IPS-20b (cell line): ENCODE results near the gene NAALADL1.
"Not testable (repeated sequence)": the region's sequence is repeated elsewhere in the genome, so short reads cannot be mapped to it uniquely, and the experiment has no call there.

Experiments
- H3K27ac ChIP-seq: one replicate; pipeline ENCODE4 v1.5.1; 2013; ENCODE audit warnings: low read length
- H3K27me3 ChIP-seq: 2 replicates; pipeline ENCODE4 v1.6.1; 2013; ENCODE audit warnings: mild to moderate bottlenecking, low read length, inconsistent platforms; ENCODE audit not compliant: insufficient read depth
- H3K36me3 ChIP-seq: 2 replicates; pipeline ENCODE4 v1.6.1; 2013; ENCODE audit warnings: low read depth, mild to moderate bottlenecking, inconsistent platforms, low read length, moderate library complexity; ENCODE audit not compliant: insufficient read depth
- H3K4me1 ChIP-seq: 2 replicates; pipeline ENCODE4 v1.6.1; 2013; ENCODE audit warnings: mild to moderate bottlenecking, control low read depth, inconsistent platforms, low read length, moderate library complexity; ENCODE audit not compliant: insufficient read depth
- H3K4me3 ChIP-seq: 2 replicates; pipeline ENCODE4 v1.5.1; 2013; ENCODE audit warnings: mild to moderate bottlenecking, low read length, inconsistent platforms
- H3K9ac ChIP-seq: 2 replicates; pipeline ENCODE4 v1.6.1; 2013; ENCODE audit warnings: low read depth, mild to moderate bottlenecking, inconsistent platforms, low read length, moderate library complexity
- H3K9me3 ChIP-seq: 2 replicates; pipeline ENCODE4 v1.6.1; 2013; ENCODE audit warnings: mild to moderate bottlenecking, low read depth, low read length, inconsistent platforms; ENCODE audit not compliant: insufficient read depth

NAALADL1 gene

GRCh38 chr11:65043881-65044501, 14.4 kb downstream of the NAALADL1 start:
- no peaks in the 10 kb centered on the region for H3K4me1 ChIP-seq
- peaks cover 4% of the 10 kb centered on the region; the same call in 1 of the 2 replicates for H3K27me3 ChIP-seq
- H3K9ac ChIP-seq: no peak overlapping the region
- no peak overlapping the region for H3K27ac ChIP-seq
- H3K4me3 ChIP-seq: no peak overlapping the region
- H3K9me3 ChIP-seq: no peaks in the 10 kb centered on the region
- peaks cover 22% of the 10 kb centered on the region for H3K36me3 ChIP-seq

- Histone ChIP-seq H3K4me3 (peak overlapping the region; percentile 91; the same call in 1 of the 2 replicates), H3K36me3 (peaks cover 27% of the 10 kb centered on the region), H3K27me3 (no peaks in the 10 kb centered on the region; the same call in 1 of the 2 replicates), H3K4me1 (no peaks in the 10 kb centered on the region), H3K27ac (no peak overlapping the region), H3K9me3 (no peaks in the 10 kb centered on the region), H3K9ac (no peak overlapping the region)
Observed at GRCh38 chr11:65042891-65043290, 15.5 kb downstream of the NAALADL1 start.

GRCh38 chr11:65040847-65041622, 17.3 kb downstream of the NAALADL1 start, which contains the start of gene SAC3D1:
SAC3D1 (plus strand) TSS chr11:65041210; CDS start chr11:65041293, 83 bp downstream.
- no peaks in the 10 kb centered on the region for H3K9me3 ChIP-seq
- H3K36me3 ChIP-seq: peaks cover 29% of the 10 kb centered on the region
- H3K9ac ChIP-seq: peak within 1 kb of the TSS; percentile 74; the same call in 1 of the 2 replicates
- no peaks in the 10 kb centered on the region for H3K27me3 ChIP-seq
- H3K27ac ChIP-seq: peak within 1 kb of the TSS; percentile 56
- H3K4me3 ChIP-seq: peak within 1 kb of the TSS; percentile 91
- no peaks in the 10 kb centered on the region for H3K4me1 ChIP-seq

- H3K9me3 ChIP-seq: no peaks in the 10 kb centered on the region
- H3K27me3 ChIP-seq: no peaks in the 10 kb centered on the region
- H3K4me1 ChIP-seq: no peaks in the 10 kb centered on the region
- no peak overlapping the region for H3K27ac ChIP-seq
- H3K4me3 ChIP-seq: peak overlapping the region; percentile 91
- peaks cover 29% of the 10 kb centered on the region for H3K36me3 ChIP-seq
- H3K9ac ChIP-seq: peak overlapping the region; percentile 74; the same call in 1 of the 2 replicates
Observed at GRCh38 chr11:65040520-65040846, 17.9 kb downstream of the NAALADL1 start.

GRCh38 chr11:65036931-65037330, 21.4 kb downstream of the NAALADL1 start:
- Histone ChIP-seq H3K4me3 (no peak overlapping the region), H3K9me3 (no peaks in the 10 kb centered on the region), H3K9ac (no peak overlapping the region), H3K36me3 (peaks cover 7% of the 10 kb centered on the region), H3K4me1 (no peaks in the 10 kb centered on the region), H3K27me3 (no peaks in the 10 kb centered on the region), H3K27ac (no peak overlapping the region)

GRCh38 chr11:65035579-65035978, 22.8 kb downstream of the NAALADL1 start:
- Histone ChIP-seq H3K9me3 (no peaks in the 10 kb centered on the region), H3K27me3 (no peaks in the 10 kb centered on the region), H3K4me1 (no peaks in the 10 kb centered on the region), H3K27ac (no peak overlapping the region), H3K36me3 (peaks cover 7% of the 10 kb centered on the region), H3K9ac (no peak overlapping the region), H3K4me3 (no peak overlapping the region)

- Histone ChIP-seq H3K27ac (no peak overlapping the region), H3K9ac (no peak overlapping the region), H3K4me1 (no peaks in the 10 kb centered on the region), H3K4me3 (no peak overlapping the region), H3K9me3 (no peaks in the 10 kb centered on the region), H3K36me3 (peaks cover 7% of the 10 kb centered on the region), H3K27me3 (no peaks in the 10 kb centered on the region)
Observed at GRCh38 chr11:65034423-65034822, 23.9 kb downstream of the NAALADL1 start.

- H3K27me3 ChIP-seq: no peaks in the 10 kb centered on the region
- no peak overlapping the region for H3K9ac ChIP-seq
- H3K36me3 ChIP-seq: no peaks in the 10 kb centered on the region; the same call in 1 of the 2 replicates
- H3K9me3 ChIP-seq: no peaks in the 10 kb centered on the region
- no peak overlapping the region for H3K4me3 ChIP-seq
- H3K4me1 ChIP-seq: peaks cover 5% of the 10 kb centered on the region; the same call in 1 of the 2 replicates
- H3K27ac ChIP-seq: no peak overlapping the region
Observed at GRCh38 chr11:65032216-65032615, 26.1 kb downstream of the NAALADL1 start.

GRCh38 chr11:65027213-65028067, 30.9 kb downstream of the NAALADL1 start, which contains the start of gene SNX15:
SNX15 (plus strand) TSS chr11:65027439; CDS start chr11:65027538, 99 bp downstream.
- Histone ChIP-seq H3K4me3 (peak within 1 kb of the TSS; percentile 66), H3K9ac (peak within 1 kb of the TSS; percentile 51; the same call in 1 of the 2 replicates), H3K9me3 (no peaks in the 10 kb centered on the region), H3K27ac (peak within 1 kb of the TSS; percentile 51), H3K36me3 (no peaks in the 10 kb centered on the region), H3K4me1 (peaks cover 5% of the 10 kb centered on the region; the same call in 1 of the 2 replicates), H3K27me3 (no peaks in the 10 kb centered on the region)

- Histone ChIP-seq H3K4me1 (peaks cover 5% of the 10 kb centered on the region; the same call in 1 of the 2 replicates), H3K9me3 (no peaks in the 10 kb centered on the region), H3K36me3 (peaks cover 5% of the 10 kb centered on the region; the same call in 1 of the 2 replicates), H3K27ac (no peak overlapping the region), H3K27me3 (no peaks in the 10 kb centered on the region), H3K9ac (no peak overlapping the region), H3K4me3 (peak overlapping the region; percentile 66)
Observed at GRCh38 chr11:65026810-65027209, 31.5 kb downstream of the NAALADL1 start.

- not testable (repeated sequence) for H3K27ac ChIP-seq, H3K9me3 ChIP-seq, H3K4me1 ChIP-seq, H3K9ac ChIP-seq, H3K27me3 ChIP-seq, H3K4me3 ChIP-seq
- H3K36me3 ChIP-seq: peaks cover 27% of the 10 kb centered on the region
Observed at GRCh38 chr11:65023502-65023901, 34.9 kb downstream of the NAALADL1 start.
